ENCODE results near the gene CLIP1.
A peak's percentile ranks its signal among the peaks of the same experiment; 100 is the strongest.
"Not testable (repeated sequence)": the region's sequence is repeated elsewhere in the genome, so short reads cannot be mapped to it uniquely, and the experiment has no call there.

The CLIP1 gene

GRCh38 chr12:122421821-122422729, at the start of gene CLIP1:
TSS of gene CLIP1 (minus strand) at chr12:122422669. CDS start at chr12:122380452, 42,217 bp downstream.
- peak in 2 of 4 experiments; percentile 15 to 36 for DNase-seq (ENCODE audit: low read depth in 4 of 4, low spot score in 1 of 4)

- DNase-seq (ENCODE audit: low read depth in 4 of 4, low spot score in 1 of 4) = no peak
These were observed 49.1 kb upstream of the CLIP1 start for GRCh38 chr12:122471324-122472226.

DNA sequence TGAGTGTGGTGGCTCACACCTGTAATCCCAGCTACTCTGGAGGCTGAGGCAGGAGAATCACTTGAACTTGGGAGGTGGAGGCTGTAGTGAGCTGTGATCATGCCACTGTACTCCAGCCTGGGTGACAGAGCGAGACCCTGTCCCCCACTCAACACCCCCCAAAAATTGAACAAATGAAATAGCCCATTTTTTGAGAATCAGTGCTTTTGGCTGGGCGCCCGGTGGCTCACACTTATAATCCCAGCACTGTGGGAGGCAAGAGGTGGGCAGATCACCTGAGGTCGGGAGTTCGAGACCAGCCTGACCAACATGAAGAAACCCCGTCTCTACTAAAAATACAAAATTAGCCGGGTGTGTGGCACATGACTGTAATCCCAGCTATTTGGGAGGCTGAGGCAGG, 48.1 kb upstream of the CLIP1 start:
- DNase-seq (ENCODE audit: low read depth in 4 of 4, low spot score in 1 of 4) = not testable (repeated sequence)

- DNase-seq (ENCODE audit: low read depth in 4 of 4, low spot score in 1 of 4) = not testable (repeated sequence)
These were observed 47.4 kb upstream of the CLIP1 start for GRCh38 chr12:122469856-122470255.

GRCh38 chr12:122467983-122468382, 45.5 kb upstream of the CLIP1 start:
- DNase-seq (ENCODE audit: low read depth in 4 of 4, low spot score in 1 of 4) = no peak

GRCh38 chr12:122464317-122465042, 42.0 kb upstream of the CLIP1 start:
- not testable (repeated sequence) for DNase-seq (ENCODE audit: low read depth in 4 of 4, low spot score in 1 of 4)

DNA sequence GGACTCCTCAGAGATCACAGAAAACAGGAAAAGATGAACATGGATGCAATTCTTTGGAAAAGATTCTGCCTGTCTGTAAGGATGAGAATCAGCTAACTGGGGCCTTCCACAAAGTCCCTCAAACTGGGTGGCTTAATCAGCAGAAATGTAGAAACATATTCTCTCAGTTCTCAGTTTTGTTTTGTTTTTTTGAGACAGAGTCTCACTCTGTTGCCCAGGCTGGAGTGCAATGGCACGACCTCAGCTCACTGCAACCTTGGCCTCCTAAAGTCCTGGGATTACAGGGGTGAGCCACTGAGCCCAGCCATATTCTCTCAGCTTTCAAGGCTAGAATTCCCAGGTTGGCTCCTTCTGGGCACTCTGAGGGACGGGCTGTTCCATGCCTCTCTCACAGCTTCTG, 38.2 kb upstream of the CLIP1 start:
- DNase-seq (ENCODE audit: low read depth in 4 of 4, low spot score in 1 of 4) = no peak

- no peak for DNase-seq (ENCODE audit: low read depth in 4 of 4, low spot score in 1 of 4)
These were observed 37.6 kb upstream of the CLIP1 start for GRCh38 chr12:122460061-122460460.

- no peak for DNase-seq (ENCODE audit: low read depth in 4 of 4, low spot score in 1 of 4)
These were observed 36.7 kb upstream of the CLIP1 start for GRCh38 chr12:122459211-122459610.

DNA sequence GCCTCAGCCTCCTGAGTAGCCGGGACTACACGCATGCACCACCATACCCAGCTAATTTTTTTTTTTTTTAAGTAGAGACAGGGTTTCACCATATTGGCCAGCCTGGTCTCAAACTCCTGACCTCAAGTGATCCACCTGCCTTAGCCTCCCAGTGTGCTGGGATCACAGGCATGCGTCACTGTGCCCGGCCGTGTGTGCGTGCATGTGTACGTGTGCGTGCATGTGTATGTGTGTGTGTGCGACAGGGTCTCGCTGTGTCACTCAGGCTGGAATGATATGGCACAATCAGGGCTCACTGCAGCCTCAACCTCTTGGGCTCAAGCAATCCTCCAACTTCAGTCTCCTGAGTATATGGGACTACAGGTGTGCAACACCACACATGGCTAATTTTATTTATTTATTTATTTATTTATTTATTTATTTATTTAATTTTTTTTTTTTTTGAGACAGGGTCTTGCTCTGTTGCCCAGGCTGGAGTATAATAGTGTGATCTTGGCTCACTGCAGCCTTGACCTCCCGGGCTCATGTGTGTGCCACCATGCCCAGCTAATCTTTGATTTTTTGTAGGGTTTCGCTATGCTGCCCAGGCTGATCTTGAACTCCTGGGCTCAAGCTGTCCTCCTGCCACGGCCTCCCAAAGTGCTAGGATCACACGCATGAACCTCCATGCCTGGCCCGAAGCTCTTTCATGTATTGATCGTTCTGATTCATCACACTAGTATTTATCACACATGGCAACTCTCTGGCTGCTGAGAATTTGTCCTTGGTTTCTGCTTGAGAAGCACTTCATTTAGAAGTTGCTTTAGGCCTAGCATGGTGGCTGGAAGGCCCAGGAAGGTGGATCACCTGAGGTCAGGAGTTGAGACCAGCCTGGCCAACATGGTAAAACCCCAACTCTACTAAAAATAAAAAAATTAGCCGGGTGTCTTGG, 35.9 kb upstream of the CLIP1 start:
- DNase-seq (ENCODE audit: low read depth in 4 of 4, low spot score in 1 of 4) = no peak

DNA sequence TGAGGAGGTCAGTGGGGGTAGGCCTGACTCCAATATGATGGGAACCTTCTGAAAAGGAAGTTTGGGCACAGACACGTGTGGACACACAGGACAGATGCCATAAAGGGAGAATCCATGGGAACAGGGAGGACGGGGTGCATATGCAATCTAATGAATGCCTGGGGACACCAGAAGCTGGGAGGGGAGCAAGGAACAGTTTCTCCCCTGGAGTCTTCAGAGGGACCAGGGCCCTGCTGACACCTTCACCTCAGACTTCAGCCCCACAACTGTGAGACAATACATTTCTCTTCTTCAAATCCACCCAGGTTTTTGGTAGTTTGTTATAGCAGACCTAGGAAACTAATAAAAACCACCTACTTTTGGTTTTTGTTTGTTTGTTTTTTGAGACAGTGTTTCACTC, 35.2 kb upstream of the CLIP1 start:
- no peak for DNase-seq (ENCODE audit: low read depth in 4 of 4, low spot score in 1 of 4)

DNA sequence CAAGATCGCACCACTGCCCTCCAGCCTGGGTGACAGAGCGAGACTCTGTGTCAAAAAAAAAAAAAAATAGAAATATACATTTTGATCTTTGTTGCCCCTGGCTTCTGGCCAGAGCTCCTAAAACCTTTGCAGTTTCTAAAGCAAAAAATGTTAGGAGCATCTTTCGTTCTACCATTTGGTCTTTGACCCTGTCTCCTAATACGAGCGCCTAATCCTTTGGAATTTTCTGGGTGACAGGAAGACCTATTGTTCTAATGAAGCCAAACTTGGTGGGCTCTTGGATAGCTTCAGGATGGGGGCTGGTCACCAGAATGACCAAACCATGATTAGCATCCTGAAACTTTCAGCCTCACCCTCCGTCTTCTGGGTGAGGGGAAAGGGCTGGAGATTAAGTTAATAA, 32.3 kb upstream of the CLIP1 start:
- no peak for DNase-seq (ENCODE audit: low read depth in 4 of 4, low spot score in 1 of 4)

DNA sequence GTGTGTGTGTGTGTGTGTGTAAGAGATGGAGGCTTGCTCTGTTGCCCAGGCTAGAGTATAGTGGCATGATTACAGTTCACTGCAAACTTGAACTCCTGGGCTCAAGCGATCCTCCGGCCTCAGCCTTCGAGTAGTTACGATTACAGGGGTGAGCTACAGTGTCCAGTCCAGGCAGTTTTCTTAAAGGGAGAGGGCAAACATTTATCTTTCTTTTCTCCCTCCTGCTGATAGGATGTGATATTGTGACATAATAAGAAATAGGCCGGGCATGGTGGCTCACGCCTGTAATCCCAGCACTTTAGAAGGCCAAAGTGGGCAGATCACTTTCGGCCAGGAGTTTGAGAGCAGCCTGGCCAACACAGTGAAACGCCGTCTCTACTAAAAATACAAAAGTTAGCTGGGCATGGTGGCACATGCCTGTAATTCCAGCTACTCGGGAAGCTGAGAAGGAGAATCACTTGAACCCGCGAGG, 31.8 kb upstream of the CLIP1 start:
- DNase-seq (ENCODE audit: low read depth in 4 of 4, low spot score in 1 of 4) = no peak

GRCh38 chr12:122452701-122453285, 30.3 kb upstream of the CLIP1 start:
- no peak for DNase-seq (ENCODE audit: low read depth in 4 of 4, low spot score in 1 of 4)

- no peak for DNase-seq (ENCODE audit: low read depth in 4 of 4, low spot score in 1 of 4)
These were observed 26.8 kb upstream of the CLIP1 start for GRCh38 chr12:122449317-122449716.

DNA sequence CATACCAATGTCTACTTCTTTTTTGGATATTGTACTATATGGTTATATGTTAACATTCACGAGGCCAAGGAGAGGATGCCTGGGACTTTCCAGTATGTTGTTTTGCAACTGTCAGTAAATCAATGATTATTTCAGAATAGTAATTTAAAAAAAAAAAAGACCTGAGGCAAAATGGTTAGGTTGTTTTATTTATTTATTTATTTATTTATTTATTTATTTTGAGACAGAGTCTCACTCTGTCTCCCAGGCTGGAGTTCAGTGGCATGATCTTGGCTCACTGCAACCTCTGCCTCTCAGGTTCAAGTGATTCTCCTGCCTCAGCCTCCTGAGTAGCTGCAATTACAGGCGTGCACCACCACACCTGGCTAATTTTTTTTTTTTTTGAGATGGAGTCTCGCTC, 25.4 kb upstream of the CLIP1 start:
- not testable (repeated sequence) for DNase-seq (ENCODE audit: low read depth in 4 of 4, low spot score in 1 of 4)

GRCh38 chr12:122446390-122446789, 23.9 kb upstream of the CLIP1 start:
- DNase-seq (ENCODE audit: low read depth in 4 of 4, low spot score in 1 of 4) = not testable (repeated sequence)

DNA sequence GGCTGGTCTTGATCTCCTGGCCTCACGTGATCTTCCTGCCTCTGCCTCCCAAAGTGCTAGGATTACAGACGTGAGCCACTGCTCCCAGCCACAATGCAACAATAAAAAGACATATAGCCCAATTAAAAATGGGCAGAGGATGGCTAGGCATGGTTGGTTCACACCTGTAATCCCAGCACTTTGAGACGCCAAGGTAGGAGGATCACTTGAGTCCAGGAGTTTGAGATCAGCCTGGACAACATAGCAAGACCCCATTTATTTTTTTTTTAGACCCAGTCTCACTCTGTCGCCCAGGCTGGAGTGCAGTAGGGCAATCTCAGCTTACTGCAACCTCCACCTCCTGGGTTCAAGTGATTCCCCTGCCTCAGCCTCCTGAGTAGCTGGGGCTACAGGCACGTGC, 21.6 kb upstream of the CLIP1 start:
- not testable (repeated sequence) for DNase-seq (ENCODE audit: low read depth in 4 of 4, low spot score in 1 of 4)

- DNase-seq (ENCODE audit: low read depth in 4 of 4, low spot score in 1 of 4) = not testable (repeated sequence)
These were observed 16.4 kb upstream of the CLIP1 start for GRCh38 chr12:122438822-122439221.
